WTC11 (cell line): ENCODE results near the gene BCAS3. TPM values are rescaled to one million over a fixed set of nuclear protein-coding genes. Genes with fewer than 3 reads are reported as not detected.

Source experiments
- ATAC-seq: fragments of 200-7000 bp; cut with Tn5 transposase; 2 replicates; pipeline ENCODE4 v1.10.0; 2021; ENCODE audit warnings: mild to moderate bottlenecking, moderate library complexity
- CTCF ChIA-PET: fragments of 300-600 bp; sonication (Branson Sonifier 250); formaldehyde crosslinking; loops from one replicate; lab custom pipeline; 2021; ENCODE audit warnings: antibody characterized with exemption; lab: Charles Lee
- POLR2A ChIA-PET: fragments of 350-600 bp; sonication (Branson Sonifier 250); formaldehyde crosslinking; loops from one replicate; lab custom pipeline; 2021; ENCODE audit warnings: antibody characterized with exemption; lab: Charles Lee
- DNase-seq: peaks from one replicate; pipeline ENCODE4 v3.0.0; 2021; ENCODE audit warnings: low spot score
- H3K27ac Mint-ChIP-seq: 2 replicates; pipeline ENCODE4 v1.8.0; 2021; ENCODE audit warnings: mixed read lengths
- H3K27me3 Mint-ChIP-seq: 2 replicates; pipeline ENCODE4 v1.8.0; 2021; ENCODE audit warnings: low read depth, mild to moderate bottlenecking, moderate library complexity, mixed read lengths
- H3K36me3 Mint-ChIP-seq: 2 replicates; pipeline ENCODE4 v1.8.0; 2021; ENCODE audit warnings: mixed read lengths
- H3K4me1 Mint-ChIP-seq: 2 replicates; pipeline ENCODE4 v1.8.0; 2022; ENCODE audit warnings: mixed read lengths
- H3K4me3 Mint-ChIP-seq: 2 replicates; pipeline ENCODE4 v1.8.0; 2021; ENCODE audit warnings: mild to moderate bottlenecking, moderate library complexity, mixed read lengths
- H3K9me3 Mint-ChIP-seq: 2 replicates; pipeline ENCODE4 v1.8.0; 2021; ENCODE audit warnings: mixed read lengths
- CREM ChIP-seq: sonication (generic); formaldehyde crosslinking; IDR thresholded peaks from 2 replicates; pipeline ENCODE4 v1.8.1; 2022; ENCODE audit warnings: mild to moderate bottlenecking, missing genetic modification reagents, moderate library complexity
- ELF4 ChIP-seq: sonication (generic); formaldehyde crosslinking; IDR thresholded peaks from 2 replicates; pipeline ENCODE4 v1.8.1; 2022; ENCODE audit warnings: low read depth, mild to moderate bottlenecking, moderate library complexity, missing genetic modification reagents
- JAZF1 ChIP-seq: fragments of 250-450 bp; sonication (Bioruptor Pico); IDR thresholded peaks from 2 replicates; pipeline ENCODE4 v1.9.0; 2021; ENCODE audit warnings: moderate library complexity, mild to moderate bottlenecking, inconsistent platforms
- NFATC4 ChIP-seq: fragments of 250-450 bp; sonication (Bioruptor Pico); IDR thresholded peaks from 2 replicates; pipeline ENCODE4 v1.9.0; 2021; ENCODE audit warnings: mild to moderate bottlenecking
- NFYB ChIP-seq: sonication (generic); formaldehyde crosslinking; conservative IDR thresholded peaks from 2 replicates; pipeline ENCODE4 v1.8.0; 2022; ENCODE audit warnings: low read depth, missing genetic modification reagents
- OVOL2 ChIP-seq: fragments of 250-450 bp; sonication (Bioruptor Pico); IDR thresholded peaks from 2 replicates; pipeline ENCODE4 v1.9.0; 2021; ENCODE audit warnings: mild to moderate bottlenecking, borderline replicate concordance
- PRRX2 ChIP-seq: fragments of 250-450 bp; sonication (Bioruptor Pico); IDR thresholded peaks from 2 replicates; pipeline ENCODE4 v1.8.0; 2021; ENCODE audit warnings: mild to moderate bottlenecking
- RELA ChIP-seq: sonication (generic); formaldehyde crosslinking; IDR thresholded peaks from 2 replicates; pipeline ENCODE4 v1.8.1; 2022; ENCODE audit warnings: missing genetic modification reagents, mild to moderate bottlenecking, borderline replicate concordance
- RORB ChIP-seq: fragments of 250-450 bp; sonication (Bioruptor Pico); IDR thresholded peaks from 2 replicates; pipeline ENCODE4 v1.9.0; 2021; ENCODE audit warnings: mild to moderate bottlenecking
- SMAD3 ChIP-seq: sonication (generic); formaldehyde crosslinking; IDR thresholded peaks from 2 replicates; pipeline ENCODE4 v1.8.0; 2022; ENCODE audit warnings: missing genetic modification reagents, mild to moderate bottlenecking, borderline replicate concordance
- SP1 ChIP-seq: sonication (generic); formaldehyde crosslinking; conservative IDR thresholded peaks from 2 replicates; pipeline ENCODE4 v1.8.1; 2022; ENCODE audit warnings: missing genetic modification reagents
- TEAD4 ChIP-seq: sonication (generic); formaldehyde crosslinking; IDR thresholded peaks from 2 replicates; pipeline ENCODE4 v1.8.0; 2022; ENCODE audit warnings: mild to moderate bottlenecking, missing genetic modification reagents
- ZNF219 ChIP-seq: sonication (generic); formaldehyde crosslinking; IDR thresholded peaks from 2 replicates; pipeline ENCODE4 v1.8.0; 2023; ENCODE audit warnings: missing genetic modification reagents, mild to moderate bottlenecking, borderline replicate concordance
- total RNA-seq: library from RNA; stranded (reverse); gene quantifications from 3 replicates; pipeline ENCODE4 v1.2.3, GENCODE V29; 2021
- TF ChIP-seq, protein P1 (sequence below): sonication (generic); formaldehyde crosslinking; IDR thresholded peaks from 2 replicates; pipeline ENCODE4 v1.8.1; 2023; ENCODE audit warnings: mild to moderate bottlenecking, missing genetic modification reagents, borderline replicate concordance
- TF ChIP-seq, protein P2 (sequence below): fragments of 250-450 bp; sonication (Bioruptor Pico); IDR thresholded peaks from 2 replicates; pipeline ENCODE4 v1.9.0; 2021; ENCODE audit warnings: moderate library complexity, mild to moderate bottlenecking, inconsistent platforms, borderline replicate concordance
- TF ChIP-seq, protein P3 (sequence below): sonication (generic); formaldehyde crosslinking; IDR thresholded peaks from 2 replicates; pipeline ENCODE4 v1.8.1; 2023; ENCODE audit warnings: mild to moderate bottlenecking, missing genetic modification reagents, moderate library complexity
- TF ChIP-seq, protein P4 (sequence below): sonication (generic); formaldehyde crosslinking; conservative IDR thresholded peaks from 2 replicates; pipeline ENCODE4 v1.8.1; 2023; ENCODE audit warnings: mild to moderate bottlenecking, low read depth, missing genetic modification reagents, moderate library complexity
- TF ChIP-seq, protein P5 (sequence below): sonication (generic); formaldehyde crosslinking; conservative IDR thresholded peaks from 2 replicates; pipeline ENCODE4 v1.8.1; 2022; ENCODE audit warnings: mild to moderate bottlenecking, missing genetic modification reagents
- TF ChIP-seq, protein P6 (sequence below): sonication (generic); formaldehyde crosslinking; IDR thresholded peaks from 2 replicates; pipeline ENCODE4 v1.8.0; 2023; ENCODE audit warnings: missing genetic modification reagents, mild to moderate bottlenecking, borderline replicate concordance

The BCAS3 gene
- total RNA-seq, 1 experiment from 2014 or later: 15.5 TPM

DNA sequence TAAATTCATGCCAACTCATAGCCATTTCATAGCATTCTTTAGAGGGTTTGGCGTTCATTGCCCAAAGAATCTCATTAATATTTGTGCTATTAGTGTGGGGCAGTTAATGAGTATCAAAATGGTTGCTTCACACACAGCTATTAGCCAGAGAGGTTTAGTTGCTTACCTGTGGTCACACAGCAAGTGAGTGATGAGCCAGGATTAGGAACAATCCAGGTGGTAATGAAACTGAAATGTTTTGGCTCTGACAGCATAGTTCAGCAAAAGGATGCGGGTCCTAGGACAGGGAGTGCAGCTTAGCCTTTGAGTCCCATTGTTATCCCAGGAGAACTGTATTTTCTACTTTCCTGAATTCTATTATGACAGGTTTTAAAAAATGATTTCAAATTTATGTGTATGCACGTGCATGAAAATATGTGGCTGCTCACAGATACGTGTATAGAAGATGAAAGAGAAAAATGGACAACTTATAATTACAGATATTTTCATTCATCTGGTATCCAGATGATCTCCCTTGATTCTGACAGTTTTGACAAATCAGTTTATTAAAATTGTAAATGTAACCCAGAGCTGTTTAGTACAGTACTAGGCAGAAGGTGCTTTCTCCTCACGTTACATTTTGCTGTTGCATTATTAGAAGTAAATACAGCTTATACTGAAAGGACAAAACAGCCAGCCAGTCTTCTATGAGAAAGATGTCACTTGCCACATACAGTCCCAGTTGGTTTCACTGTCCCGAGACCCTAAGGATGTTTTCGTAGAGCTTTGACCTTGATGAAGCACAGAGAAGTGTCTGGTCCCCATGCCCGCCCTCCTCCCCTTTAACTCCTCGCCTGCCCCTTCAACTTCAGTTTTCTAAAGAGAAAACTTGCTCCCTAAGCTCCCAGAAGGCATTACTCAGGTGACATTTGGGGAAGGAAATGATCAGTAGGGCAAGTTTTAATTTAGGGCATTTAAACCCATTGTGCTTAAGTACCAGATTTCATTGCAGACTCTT, 622.2 kb downstream of the BCAS3 start:
- POLR2A ChIA-PET: interaction anchor here (0.6 kb wide), 1 partner anchor 223 kb away, joined by 8 read pairs; no protein-coding TSS in a partner anchor
- Mint-ChIP-seq H3K9me3 (no peaks in the 10 kb centered on the region), H3K4me1 (peaks cover 16% of the 10 kb centered on the region), H3K27me3 (no peaks in the 10 kb centered on the region), H3K27ac (peak overlapping the region; percentile 36; the same call in 1 of the 2 replicates), H3K4me3 (no peak overlapping the region), H3K36me3 (no peaks in the 10 kb centered on the region)
- CTCF ChIA-PET: interaction anchor here (0.7 to 1.0 kb wide), 3 partner anchors 49 to 579 kb away, joined by 3 to 4 read pairs (median 3); no protein-coding TSS in a partner anchor
- TF ChIP-seq, protein P1, sequence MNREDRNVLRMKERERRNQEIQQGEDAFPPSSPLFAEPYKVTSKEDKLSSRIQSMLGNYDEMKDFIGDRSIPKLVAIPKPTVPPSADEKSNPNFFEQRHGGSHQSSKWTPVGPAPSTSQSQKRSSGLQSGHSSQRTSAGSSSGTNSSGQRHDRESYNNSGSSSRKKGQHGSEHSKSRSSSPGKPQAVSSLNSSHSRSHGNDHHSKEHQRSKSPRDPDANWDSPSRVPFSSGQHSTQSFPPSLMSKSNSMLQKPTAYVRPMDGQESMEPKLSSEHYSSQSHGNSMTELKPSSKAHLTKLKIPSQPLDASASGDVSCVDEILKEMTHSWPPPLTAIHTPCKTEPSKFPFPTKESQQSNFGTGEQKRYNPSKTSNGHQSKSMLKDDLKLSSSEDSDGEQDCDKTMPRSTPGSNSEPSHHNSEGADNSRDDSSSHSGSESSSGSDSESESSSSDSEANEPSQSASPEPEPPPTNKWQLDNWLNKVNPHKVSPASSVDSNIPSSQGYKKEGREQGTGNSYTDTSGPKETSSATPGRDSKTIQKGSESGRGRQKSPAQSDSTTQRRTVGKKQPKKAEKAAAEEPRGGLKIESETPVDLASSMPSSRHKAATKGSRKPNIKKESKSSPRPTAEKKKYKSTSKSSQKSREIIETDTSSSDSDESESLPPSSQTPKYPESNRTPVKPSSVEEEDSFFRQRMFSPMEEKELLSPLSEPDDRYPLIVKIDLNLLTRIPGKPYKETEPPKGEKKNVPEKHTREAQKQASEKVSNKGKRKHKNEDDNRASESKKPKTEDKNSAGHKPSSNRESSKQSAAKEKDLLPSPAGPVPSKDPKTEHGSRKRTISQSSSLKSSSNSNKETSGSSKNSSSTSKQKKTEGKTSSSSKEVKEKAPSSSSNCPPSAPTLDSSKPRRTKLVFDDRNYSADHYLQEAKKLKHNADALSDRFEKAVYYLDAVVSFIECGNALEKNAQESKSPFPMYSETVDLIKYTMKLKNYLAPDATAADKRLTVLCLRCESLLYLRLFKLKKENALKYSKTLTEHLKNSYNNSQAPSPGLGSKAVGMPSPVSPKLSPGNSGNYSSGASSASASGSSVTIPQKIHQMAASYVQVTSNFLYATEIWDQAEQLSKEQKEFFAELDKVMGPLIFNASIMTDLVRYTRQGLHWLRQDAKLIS (CRISPR knock-in tag): no peak
- TF ChIP-seq, protein P2, sequence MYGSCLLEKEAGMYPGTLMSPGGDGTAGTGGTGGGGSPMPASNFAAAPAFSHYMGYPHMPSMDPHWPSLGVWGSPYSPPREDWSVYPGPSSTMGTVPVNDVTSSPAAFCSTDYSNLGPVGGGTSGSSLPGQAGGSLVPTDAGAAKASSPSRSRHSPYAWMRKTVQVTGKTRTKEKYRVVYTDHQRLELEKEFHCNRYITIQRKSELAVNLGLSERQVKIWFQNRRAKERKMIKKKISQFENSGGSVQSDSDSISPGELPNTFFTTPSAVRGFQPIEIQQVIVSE (CRISPR knock-in tag): no peak
- TF ChIP-seq TEAD4 (CRISPR knock-in tag) (no peak), NFATC4 (CRISPR knock-in tag) (no peak), ZNF219 (CRISPR knock-in tag) (no peak), JAZF1 (CRISPR knock-in tag) (no peak), PRRX2 (no peak), NFYB (no peak), RORB (CRISPR knock-in tag) (no peak)
- TF ChIP-seq, protein P3, sequence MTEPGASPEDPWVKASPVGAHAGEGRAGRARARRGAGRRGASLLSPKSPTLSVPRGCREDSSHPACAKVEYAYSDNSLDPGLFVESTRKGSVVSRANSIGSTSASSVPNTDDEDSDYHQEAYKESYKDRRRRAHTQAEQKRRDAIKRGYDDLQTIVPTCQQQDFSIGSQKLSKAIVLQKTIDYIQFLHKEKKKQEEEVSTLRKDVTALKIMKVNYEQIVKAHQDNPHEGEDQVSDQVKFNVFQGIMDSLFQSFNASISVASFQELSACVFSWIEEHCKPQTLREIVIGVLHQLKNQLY: no peak
- TF ChIP-seq, protein P4, sequence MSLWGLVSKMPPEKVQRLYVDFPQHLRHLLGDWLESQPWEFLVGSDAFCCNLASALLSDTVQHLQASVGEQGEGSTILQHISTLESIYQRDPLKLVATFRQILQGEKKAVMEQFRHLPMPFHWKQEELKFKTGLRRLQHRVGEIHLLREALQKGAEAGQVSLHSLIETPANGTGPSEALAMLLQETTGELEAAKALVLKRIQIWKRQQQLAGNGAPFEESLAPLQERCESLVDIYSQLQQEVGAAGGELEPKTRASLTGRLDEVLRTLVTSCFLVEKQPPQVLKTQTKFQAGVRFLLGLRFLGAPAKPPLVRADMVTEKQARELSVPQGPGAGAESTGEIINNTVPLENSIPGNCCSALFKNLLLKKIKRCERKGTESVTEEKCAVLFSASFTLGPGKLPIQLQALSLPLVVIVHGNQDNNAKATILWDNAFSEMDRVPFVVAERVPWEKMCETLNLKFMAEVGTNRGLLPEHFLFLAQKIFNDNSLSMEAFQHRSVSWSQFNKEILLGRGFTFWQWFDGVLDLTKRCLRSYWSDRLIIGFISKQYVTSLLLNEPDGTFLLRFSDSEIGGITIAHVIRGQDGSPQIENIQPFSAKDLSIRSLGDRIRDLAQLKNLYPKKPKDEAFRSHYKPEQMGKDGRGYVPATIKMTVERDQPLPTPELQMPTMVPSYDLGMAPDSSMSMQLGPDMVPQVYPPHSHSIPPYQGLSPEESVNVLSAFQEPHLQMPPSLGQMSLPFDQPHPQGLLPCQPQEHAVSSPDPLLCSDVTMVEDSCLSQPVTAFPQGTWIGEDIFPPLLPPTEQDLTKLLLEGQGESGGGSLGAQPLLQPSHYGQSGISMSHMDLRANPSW (CRISPR knock-in tag): no peak
- no peak for DNase-seq
- no peak for ATAC-seq

DNA sequence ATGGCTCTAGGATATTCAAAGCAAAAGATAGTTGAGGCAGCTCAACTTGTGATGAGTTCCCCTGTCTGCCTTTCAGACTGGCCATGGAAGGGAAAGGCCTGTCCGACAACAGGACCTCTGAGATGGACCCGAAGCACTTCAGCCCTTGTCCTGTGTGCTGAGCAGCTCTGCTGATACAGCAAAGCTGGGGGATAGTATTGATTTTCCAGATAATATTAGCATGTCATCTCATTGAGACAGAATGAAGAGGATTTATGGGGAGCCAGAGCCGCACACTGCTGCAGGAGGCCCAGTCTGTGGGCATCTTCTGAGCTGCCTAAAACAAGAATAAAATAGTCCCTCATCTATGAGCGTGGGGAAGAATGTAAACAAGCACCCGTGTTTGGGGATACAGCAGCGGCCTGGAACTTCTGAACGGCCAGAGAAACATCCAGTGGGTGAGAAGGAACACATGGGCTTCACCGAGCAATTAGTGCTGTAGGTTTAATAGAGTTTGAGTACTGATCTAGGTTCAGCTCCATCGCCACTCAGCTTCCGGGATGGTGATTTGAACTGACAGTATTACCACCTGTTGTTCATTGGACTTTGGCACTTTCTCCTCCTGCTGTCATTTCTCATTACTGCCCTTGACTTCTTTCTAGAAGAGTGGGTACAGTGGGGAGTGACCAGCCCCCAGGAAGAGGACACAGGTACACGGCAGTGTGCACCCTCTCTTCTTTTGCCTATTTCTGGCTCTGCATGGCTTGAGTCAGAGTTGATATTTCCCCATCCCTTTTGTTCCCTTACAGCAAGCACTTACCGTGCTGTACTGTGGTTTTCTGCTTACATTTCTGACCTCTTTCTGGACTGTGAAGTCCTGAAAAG, 625.5 kb downstream of the BCAS3 start:
- CTCF ChIA-PET: no interaction called here
- H3K27me3 Mint-ChIP-seq: no peaks in the 10 kb centered on the region
- ATAC-seq (no peak), DNase-seq (no peak)
- no peaks in the 10 kb centered on the region for H3K9me3 Mint-ChIP-seq
- POLR2A ChIA-PET: no interaction called here
- no peak overlapping the region for H3K4me3 Mint-ChIP-seq
- H3K4me1 Mint-ChIP-seq: peaks cover 21% of the 10 kb centered on the region
- H3K27ac Mint-ChIP-seq: no peak overlapping the region
- no peaks in the 10 kb centered on the region for H3K36me3 Mint-ChIP-seq
- TF ChIP-seq RELA (no peak), JAZF1 (CRISPR knock-in tag) (no peak), ELF4 (CRISPR knock-in tag) (no peak), CREM (no peak), SP1 (CRISPR knock-in tag) (no peak), SMAD3 (no peak), OVOL2 (CRISPR knock-in tag) (no peak)
- TF ChIP-seq, protein P5, sequence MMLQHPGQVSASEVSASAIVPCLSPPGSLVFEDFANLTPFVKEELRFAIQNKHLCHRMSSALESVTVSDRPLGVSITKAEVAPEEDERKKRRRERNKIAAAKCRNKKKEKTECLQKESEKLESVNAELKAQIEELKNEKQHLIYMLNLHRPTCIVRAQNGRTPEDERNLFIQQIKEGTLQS (CRISPR knock-in tag): no peak
- TF ChIP-seq, protein P6, sequence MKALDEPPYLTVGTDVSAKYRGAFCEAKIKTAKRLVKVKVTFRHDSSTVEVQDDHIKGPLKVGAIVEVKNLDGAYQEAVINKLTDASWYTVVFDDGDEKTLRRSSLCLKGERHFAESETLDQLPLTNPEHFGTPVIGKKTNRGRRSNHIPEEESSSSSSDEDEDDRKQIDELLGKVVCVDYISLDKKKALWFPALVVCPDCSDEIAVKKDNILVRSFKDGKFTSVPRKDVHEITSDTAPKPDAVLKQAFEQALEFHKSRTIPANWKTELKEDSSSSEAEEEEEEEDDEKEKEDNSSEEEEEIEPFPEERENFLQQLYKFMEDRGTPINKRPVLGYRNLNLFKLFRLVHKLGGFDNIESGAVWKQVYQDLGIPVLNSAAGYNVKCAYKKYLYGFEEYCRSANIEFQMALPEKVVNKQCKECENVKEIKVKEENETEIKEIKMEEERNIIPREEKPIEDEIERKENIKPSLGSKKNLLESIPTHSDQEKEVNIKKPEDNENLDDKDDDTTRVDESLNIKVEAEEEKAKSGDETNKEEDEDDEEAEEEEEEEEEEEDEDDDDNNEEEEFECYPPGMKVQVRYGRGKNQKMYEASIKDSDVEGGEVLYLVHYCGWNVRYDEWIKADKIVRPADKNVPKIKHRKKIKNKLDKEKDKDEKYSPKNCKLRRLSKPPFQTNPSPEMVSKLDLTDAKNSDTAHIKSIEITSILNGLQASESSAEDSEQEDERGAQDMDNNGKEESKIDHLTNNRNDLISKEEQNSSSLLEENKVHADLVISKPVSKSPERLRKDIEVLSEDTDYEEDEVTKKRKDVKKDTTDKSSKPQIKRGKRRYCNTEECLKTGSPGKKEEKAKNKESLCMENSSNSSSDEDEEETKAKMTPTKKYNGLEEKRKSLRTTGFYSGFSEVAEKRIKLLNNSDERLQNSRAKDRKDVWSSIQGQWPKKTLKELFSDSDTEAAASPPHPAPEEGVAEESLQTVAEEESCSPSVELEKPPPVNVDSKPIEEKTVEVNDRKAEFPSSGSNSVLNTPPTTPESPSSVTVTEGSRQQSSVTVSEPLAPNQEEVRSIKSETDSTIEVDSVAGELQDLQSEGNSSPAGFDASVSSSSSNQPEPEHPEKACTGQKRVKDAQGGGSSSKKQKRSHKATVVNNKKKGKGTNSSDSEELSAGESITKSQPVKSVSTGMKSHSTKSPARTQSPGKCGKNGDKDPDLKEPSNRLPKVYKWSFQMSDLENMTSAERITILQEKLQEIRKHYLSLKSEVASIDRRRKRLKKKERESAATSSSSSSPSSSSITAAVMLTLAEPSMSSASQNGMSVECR (CRISPR knock-in tag): no peak
